Astrocyte of the spinal cord (primary cell): Measurements from ENCODE around the gene TBC1D10B.

Experiments
- DNase-seq: peaks from one replicate; pipeline ENCODE4 v3.0.0; 2011; ENCODE audit warnings: low read depth, low spot score
- H3K4me3 ChIP-seq: 2 replicates; pipeline ENCODE4 v1.5.1; 2011; ENCODE audit warnings: low read depth, mild to moderate bottlenecking, low read length, moderate library complexity
- in situ Hi-C: cut with HindIII; loops from 2 replicates; pipeline ENCODE4 v1.10.0; 2017; ENCODE audit warnings: low sequenced_read_pairs
- TF ChIP-seq, protein P1 (sequence below): IDR thresholded peaks from 2 replicates; pipeline ENCODE4 v1.5.1; 2012; ENCODE audit warnings: low read depth, mild to moderate bottlenecking, low read length, inconsistent platforms

The TBC1D10B gene

DNA sequence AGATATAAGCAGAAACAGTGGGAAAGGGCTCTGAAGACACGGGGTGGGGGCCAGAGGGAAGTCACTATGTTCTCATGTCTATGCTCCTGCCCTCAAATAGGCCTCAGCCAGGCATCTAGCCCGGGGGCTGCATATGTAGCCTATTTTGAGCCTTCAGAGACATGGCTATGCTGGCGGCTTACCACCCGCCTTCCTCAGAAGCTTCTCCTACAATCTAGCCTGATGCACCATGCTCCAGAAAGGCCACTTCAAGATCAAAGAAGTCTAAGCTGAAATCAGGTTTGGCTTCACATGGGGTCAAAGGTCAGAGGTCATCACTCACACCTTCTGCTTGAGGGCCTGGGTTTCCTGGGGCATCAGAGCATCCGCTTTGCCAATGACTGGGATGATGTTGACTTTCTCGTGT is 10.5 kb upstream of the TBC1D10B start:
- in situ Hi-C loops, result no loop called here
- TF ChIP-seq, protein P1, sequence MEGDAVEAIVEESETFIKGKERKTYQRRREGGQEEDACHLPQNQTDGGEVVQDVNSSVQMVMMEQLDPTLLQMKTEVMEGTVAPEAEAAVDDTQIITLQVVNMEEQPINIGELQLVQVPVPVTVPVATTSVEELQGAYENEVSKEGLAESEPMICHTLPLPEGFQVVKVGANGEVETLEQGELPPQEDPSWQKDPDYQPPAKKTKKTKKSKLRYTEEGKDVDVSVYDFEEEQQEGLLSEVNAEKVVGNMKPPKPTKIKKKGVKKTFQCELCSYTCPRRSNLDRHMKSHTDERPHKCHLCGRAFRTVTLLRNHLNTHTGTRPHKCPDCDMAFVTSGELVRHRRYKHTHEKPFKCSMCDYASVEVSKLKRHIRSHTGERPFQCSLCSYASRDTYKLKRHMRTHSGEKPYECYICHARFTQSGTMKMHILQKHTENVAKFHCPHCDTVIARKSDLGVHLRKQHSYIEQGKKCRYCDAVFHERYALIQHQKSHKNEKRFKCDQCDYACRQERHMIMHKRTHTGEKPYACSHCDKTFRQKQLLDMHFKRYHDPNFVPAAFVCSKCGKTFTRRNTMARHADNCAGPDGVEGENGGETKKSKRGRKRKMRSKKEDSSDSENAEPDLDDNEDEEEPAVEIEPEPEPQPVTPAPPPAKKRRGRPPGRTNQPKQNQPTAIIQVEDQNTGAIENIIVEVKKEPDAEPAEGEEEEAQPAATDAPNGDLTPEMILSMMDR, result no peak
- DNase-seq, result no peak
- H3K4me3 ChIP-seq, result no peak overlapping the region

DNA sequence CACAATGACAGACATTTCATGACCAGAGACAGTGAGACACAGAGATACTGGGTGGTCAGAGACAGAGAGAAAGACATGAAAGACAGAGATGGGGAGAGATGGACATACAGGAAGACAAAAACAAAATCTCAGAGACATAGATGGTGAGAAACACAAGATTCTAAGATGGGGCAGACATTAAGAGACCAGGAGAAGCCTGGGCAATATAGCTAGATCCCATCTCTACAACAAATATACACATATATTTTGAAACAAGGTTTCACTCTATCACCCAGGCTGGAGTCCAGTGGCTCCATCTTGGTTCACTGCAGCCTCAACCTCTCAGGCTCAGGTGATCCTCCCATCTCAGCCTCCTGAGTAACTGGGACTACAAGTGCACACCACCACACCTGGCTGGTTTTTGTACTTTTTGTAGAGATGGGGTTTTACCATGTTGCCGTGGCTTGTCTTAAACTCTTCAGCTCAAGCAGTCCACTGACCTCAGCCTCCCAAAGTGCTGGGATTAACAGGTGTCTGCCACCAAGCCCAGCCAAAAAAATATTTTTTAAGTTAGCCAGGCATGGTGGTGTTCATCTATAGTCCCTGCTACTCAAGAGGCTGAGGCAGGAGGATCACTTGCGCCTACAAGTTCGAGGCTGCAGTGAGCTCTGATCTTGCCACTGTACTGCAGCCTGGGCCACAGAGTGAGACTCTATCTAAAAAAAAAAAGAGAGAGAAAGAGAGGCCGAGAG is 9.9 kb upstream of the TBC1D10B start:
- no peak overlapping the region for H3K4me3 ChIP-seq
- no peak for DNase-seq
- TF ChIP-seq, protein P1, result no peak
- in situ Hi-C loops, result no loop called here

DNA sequence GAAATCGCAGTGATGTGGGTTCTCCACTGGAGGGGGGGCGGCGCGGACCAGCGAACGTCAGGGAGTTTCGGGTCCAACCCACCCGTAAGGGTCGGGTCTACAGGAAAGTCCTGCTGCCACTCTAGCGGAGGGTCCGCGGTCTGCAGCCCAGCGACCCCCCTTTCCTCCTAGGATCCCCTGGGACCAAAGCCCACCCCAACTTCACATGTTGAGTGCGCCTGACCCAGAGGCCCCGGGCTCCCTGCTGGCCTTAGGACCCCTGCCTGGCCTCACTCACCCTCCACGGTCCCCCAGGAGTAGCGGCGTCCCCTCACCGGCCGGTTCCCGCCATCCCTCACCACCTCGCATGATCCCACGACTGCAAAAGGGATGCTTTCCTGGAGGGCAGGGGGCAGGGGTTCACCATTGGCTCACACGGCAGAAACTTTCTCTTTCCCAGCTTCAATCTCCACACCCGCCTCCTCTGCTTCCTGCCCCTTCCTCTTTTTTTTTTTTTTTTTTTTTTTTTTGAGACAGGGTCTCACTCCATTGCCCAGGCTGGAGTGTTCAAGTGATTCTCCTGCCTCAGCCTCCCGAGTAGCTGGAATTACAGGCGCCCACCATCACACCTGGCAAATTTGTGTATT is 9.0 kb upstream of the TBC1D10B start:
- in situ Hi-C loops, result no loop called here
- no peak for DNase-seq
- TF ChIP-seq, protein P1, result no peak
- H3K4me3 ChIP-seq, result peak overlapping the region; percentile 54

DNA sequence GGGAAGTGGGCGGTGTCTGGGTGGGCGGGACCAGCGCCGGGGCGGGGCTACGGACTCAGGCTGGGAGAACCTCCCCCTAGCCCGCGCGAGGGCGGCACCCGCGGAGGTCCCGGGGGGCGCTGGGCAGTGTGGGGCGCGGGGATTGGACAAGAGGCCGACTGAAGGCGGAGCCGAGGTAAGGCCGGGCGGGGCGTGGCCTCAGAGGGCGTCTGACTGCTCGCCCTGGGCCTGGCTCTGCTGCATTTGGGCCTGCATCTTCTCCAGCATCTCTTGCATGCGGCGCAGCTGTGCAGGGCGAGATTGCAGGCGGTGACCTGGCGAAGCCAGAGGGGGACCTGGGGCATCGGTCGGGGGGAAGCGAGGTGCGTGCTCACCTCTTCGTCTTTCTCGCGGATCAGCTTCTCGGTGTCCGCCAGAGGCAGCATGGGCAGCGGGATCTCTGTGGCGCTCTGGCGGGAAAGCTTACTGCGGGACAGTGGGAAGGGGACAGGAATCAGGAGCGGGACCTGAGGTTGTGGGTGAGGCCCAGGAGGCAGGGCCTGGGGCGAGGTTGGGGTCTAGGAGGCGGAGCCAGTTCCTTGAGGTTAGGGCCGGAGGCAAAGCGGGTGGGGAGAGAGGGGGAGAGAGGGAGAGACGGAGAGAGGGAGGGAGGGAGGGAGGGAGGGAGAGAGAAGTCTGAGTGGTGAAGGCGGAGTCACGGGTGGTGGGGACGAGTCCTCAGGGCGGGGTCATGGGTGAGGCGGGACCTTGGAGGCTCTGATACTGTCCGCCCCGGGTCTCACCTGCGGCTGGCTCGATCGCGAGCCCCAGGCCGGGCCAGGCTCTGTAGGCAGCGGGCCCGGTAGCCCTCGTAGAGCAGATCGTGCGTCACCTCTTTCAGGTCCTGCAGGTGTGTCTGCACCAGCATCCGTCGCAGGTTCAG is 8.2 kb upstream of the TBC1D10B start:
- peak overlapping the region; percentile 54 for H3K4me3 ChIP-seq
- TF ChIP-seq, protein P1, result peak; percentile 35
- in situ Hi-C loops, result no loop called here
- peak; percentile 99 for DNase-seq

DNA sequence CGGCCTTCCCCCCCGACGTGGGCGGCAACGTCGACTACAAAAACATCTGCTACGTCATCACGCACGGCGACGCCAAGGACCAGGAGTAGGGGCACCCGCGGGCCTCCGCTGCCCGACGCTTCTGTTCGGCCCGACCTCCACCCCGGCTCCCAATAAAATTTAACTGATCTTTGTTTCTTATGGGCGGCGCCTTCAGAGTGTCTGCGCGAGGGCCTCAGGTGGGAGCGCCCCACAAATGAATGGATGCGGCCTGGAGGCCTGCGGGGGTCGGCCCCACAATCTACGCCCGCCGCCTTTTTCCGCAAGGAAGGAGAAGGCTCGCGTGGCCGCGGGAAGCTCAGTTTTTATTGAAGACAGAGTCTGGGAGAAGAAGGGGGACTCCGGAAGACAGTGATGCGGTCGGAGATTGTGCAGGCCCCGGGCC is 7.5 kb upstream of the TBC1D10B start:
- TF ChIP-seq, protein P1, result no peak
- in situ Hi-C loops, result no loop called here
- DNase-seq, result peak; percentile 86
- peak overlapping the region; percentile 54 for H3K4me3 ChIP-seq

DNA sequence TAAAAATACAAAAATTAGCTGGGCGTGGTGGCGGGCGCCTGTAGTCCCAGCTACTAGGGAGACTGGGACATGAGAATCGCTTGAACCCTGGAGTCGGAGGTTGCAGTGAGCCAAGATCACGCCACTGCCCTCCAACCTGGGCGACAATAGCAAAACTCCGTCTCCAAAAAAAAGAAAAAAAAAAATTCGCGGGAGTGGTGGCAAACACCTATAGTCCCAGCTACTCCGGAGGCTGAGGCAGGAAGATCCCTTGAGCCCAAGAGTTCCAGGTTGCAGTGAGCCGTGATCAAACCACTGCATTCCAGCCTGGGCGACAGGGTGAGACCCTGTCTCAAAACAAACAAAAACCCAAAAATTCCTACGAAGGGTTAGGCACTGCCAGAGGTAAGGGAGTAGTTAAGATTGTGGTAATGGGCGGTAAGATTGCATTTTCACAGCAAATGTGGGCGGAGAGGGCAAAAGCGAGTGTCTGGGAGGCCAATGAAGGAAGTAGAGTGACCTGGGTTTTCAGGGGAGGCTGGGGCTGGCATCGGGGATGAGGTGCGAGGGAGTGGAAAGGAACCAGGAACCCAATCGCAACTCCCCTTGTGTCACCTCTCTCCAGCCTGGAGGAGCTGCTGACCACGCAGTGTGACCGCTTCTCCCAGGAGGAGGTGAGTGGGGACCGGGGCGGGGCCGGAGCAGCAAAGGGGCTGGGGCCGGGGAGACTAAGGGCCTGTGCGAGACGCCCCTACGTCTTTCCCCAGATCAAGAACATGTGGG is 6.9 kb upstream of the TBC1D10B start:
- in situ Hi-C loops, result no loop called here
- no peak for DNase-seq
- TF ChIP-seq, protein P1, result no peak
- peak overlapping the region; percentile 54 for H3K4me3 ChIP-seq
